ENCODE measurements around the gene TMSB10.
A peak's percentile ranks its signal among the peaks of the same experiment; 100 is the strongest.
"Not testable (repeated sequence)": the region's sequence is repeated elsewhere in the genome, so short reads cannot be mapped to it uniquely, and the experiment has no call there.

The TMSB10 gene

GRCh38 chr2:84905181-84906107, at the start of gene TMSB10:
Gene TMSB10 (plus strand): TSS chr2:84905656.
- peak; percentile 88 for DNase-seq

GRCh38 chr2:84855731-84856130, 49.7 kb upstream of the TMSB10 start:
- no peak for DNase-seq

- DNase-seq: no peak
Observed at GRCh38 chr2:84856787-84857186, 48.7 kb upstream of the TMSB10 start.

GRCh38 chr2:84857566-84857965, 47.9 kb upstream of the TMSB10 start:
- DNase-seq: no peak

GRCh38 chr2:84858123-84858522, 47.3 kb upstream of the TMSB10 start:
- DNase-seq: no peak

- DNase-seq: no peak
Observed at GRCh38 chr2:84858937-84859336, 46.5 kb upstream of the TMSB10 start.

GRCh38 chr2:84861539-84861938, 43.9 kb upstream of the TMSB10 start:
- no peak for DNase-seq

GRCh38 chr2:84862006-84862405, 43.5 kb upstream of the TMSB10 start:
- DNase-seq: no peak

- no peak for DNase-seq
Observed at GRCh38 chr2:84865181-84865783, 40.2 kb upstream of the TMSB10 start.

- DNase-seq: no peak
Observed at GRCh38 chr2:84866122-84866521, 39.3 kb upstream of the TMSB10 start.

GRCh38 chr2:84868327-84868726, 37.1 kb upstream of the TMSB10 start:
- DNase-seq: not testable (repeated sequence)

GRCh38 chr2:84870306-84870705, 35.1 kb upstream of the TMSB10 start:
- no peak for DNase-seq

GRCh38 chr2:84872691-84873090, 32.8 kb upstream of the TMSB10 start:
- not testable (repeated sequence) for DNase-seq

GRCh38 chr2:84873350-84873749, 32.1 kb upstream of the TMSB10 start:
- DNase-seq: no peak

- DNase-seq: no peak
Observed at GRCh38 chr2:84874381-84875212, 30.9 kb upstream of the TMSB10 start.

GRCh38 chr2:84875213-84875560, 30.3 kb upstream of the TMSB10 start:
- DNase-seq: no peak

GRCh38 chr2:84875619-84876018, 29.8 kb upstream of the TMSB10 start:
- not testable (repeated sequence) for DNase-seq

- DNase-seq: no peak
Observed at GRCh38 chr2:84876369-84876768, 29.1 kb upstream of the TMSB10 start.

- DNase-seq: no peak
Observed at GRCh38 chr2:84878459-84878858, 27.0 kb upstream of the TMSB10 start.

GRCh38 chr2:84878896-84879583, 26.4 kb upstream of the TMSB10 start:
- DNase-seq: no peak

- DNase-seq: peak; percentile 39
Observed at GRCh38 chr2:84879584-84880394, 25.7 kb upstream of the TMSB10 start.

GRCh38 chr2:84880395-84880644, 25.1 kb upstream of the TMSB10 start:
- no peak for DNase-seq
